HEK293T (cell line): ENCODE data around the gene HOXD3.

Source experiments
- BHLHE40 ChIP-seq: fragments of 450-650 bp; IDR thresholded peaks from 2 replicates; pipeline ENCODE4 v1.6.1; 2016; ENCODE audit warnings: mild to moderate bottlenecking, moderate library complexity, borderline replicate concordance
- FOXA1 ChIP-seq: fragments of 450-650 bp; IDR thresholded peaks from 2 replicates; pipeline ENCODE4 v1.6.1; 2016; ENCODE audit warnings: mild to moderate bottlenecking
- HDGF ChIP-seq: fragments of 450-650 bp; IDR thresholded peaks from 2 replicates; pipeline ENCODE4 v1.6.1; 2017; ENCODE audit warnings: antibody characterized with exemption, borderline replicate concordance
- LEF1 ChIP-seq: fragments of 450-650 bp; IDR thresholded peaks from 2 replicates; pipeline ENCODE4 v1.6.1; 2017; ENCODE audit warnings: mild to moderate bottlenecking, borderline replicate concordance
- SUZ12 ChIP-seq: fragments of 450-650 bp; IDR thresholded peaks from 2 replicates; pipeline ENCODE4 v1.6.1; 2016; ENCODE audit warnings: mild to moderate bottlenecking
- ZNF384 ChIP-seq: fragments of 450-650 bp; IDR thresholded peaks from 2 replicates; pipeline ENCODE4 v1.6.1; 2016

DNA sequence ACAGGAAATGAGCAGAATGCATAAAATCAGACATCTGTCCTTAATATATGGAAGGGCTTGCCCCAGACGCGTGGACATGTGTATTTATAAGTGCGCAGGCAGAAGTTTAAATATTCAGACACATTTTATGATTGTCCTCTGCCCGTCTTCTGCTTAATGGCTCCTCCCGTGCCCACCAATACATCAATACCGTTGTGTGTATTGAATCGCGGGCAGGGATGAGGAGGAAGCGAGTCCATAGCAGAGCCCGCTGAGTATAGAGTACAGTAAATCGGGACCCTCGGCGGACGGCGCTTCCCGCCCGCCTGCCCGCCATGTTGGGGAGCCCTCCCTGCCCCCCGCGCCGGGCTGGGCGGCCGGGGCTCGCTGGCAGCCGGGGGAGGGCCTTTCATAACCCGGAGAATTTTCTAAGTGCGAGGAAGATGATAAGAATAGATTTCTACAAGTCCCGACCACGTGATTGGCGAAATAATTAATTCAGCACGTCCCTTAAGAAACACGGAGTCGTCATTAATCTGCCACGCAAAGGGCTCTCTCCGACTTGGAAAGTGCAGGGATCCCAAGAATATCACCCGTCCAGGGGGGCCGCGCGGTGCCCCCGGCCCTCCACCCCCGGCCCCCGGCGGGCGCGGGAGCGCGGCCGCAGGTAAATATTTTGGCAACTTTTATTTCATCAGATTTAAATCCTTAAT lies at the start of gene HOXD3:
- no peak for TF ChIP-seq SUZ12
- TF ChIP-seq FOXA1, result no peak
- TF ChIP-seq HDGF, result no peak
- no peak for TF ChIP-seq LEF1
- TF ChIP-seq BHLHE40, result no peak
- TF ChIP-seq ZNF384, result no peak
